WTC11 (cell line): ENCODE measurements around the gene UFM1.

Experiments used
- CREM ChIP-seq: sonication (generic); formaldehyde crosslinking; IDR thresholded peaks from 2 replicates; pipeline ENCODE4 v1.8.1; 2022; ENCODE audit warnings: mild to moderate bottlenecking, missing genetic modification reagents, moderate library complexity
- CTCF ChIP-seq: fragments of 200-600 bp; IDR thresholded peaks from 2 replicates; pipeline ENCODE4 v1.8.0; 2022; ENCODE audit warnings: antibody characterized with exemption
- ETV6 ChIP-seq: sonication (generic); formaldehyde crosslinking; IDR thresholded peaks from 2 replicates; pipeline ENCODE4 v1.8.1; 2022; ENCODE audit warnings: mild to moderate bottlenecking, missing genetic modification reagents
- NFE2L1 ChIP-seq: sonication (generic); formaldehyde crosslinking; IDR thresholded peaks from 2 replicates; pipeline ENCODE4 v1.8.1; 2023; ENCODE audit warnings: missing genetic modification reagents
- ZNF138 ChIP-seq: sonication (generic); formaldehyde crosslinking; conservative IDR thresholded peaks from 2 replicates; pipeline ENCODE4 v1.8.1; 2022; ENCODE audit warnings: mild to moderate bottlenecking, moderate library complexity, missing genetic modification reagents
- ZNF281 ChIP-seq: sonication (generic); formaldehyde crosslinking; IDR thresholded peaks from 2 replicates; pipeline ENCODE4 v1.8.0; 2023; ENCODE audit warnings: mild to moderate bottlenecking, missing genetic modification reagents

- TF ChIP-seq CTCF (no peak), CREM (no peak), ZNF281 (CRISPR knock-in tag) (no peak), ETV6 (CRISPR knock-in tag) (no peak), NFE2L1 (CRISPR knock-in tag) (no peak), ZNF138 (CRISPR knock-in tag) (no peak)
Measured at GRCh38 chr13:38365661-38366060, 16.0 kb downstream of the UFM1 start.
